ENCODE data around the gene C11orf97.
"Not testable (repeated sequence)": the region's sequence is repeated elsewhere in the genome, so short reads cannot be mapped to it uniquely, and the experiment has no call there.

The C11orf97 gene

GRCh38 chr11:94511932-94512781 is at the start of gene C11orf97:
Gene C11orf97 (plus strand): TSS chr11:94512461. CDS start chr11:94512529, 68 bp downstream.
- DNase-seq (ENCODE audit: low spot score) = peak; percentile 21

GRCh38 chr11:94469416-94469815 is 42.8 kb upstream of the C11orf97 start:
- no peak for DNase-seq (ENCODE audit: low spot score)

- no peak for DNase-seq (ENCODE audit: low spot score)
These were observed 39.1 kb upstream of the C11orf97 start for GRCh38 chr11:94472916-94473799.

- peak; percentile 49 for DNase-seq (ENCODE audit: low spot score)
These were observed 34.6 kb upstream of the C11orf97 start for GRCh38 chr11:94477624-94478023.

- DNase-seq (ENCODE audit: low spot score) = no peak
These were observed 30.9 kb upstream of the C11orf97 start for GRCh38 chr11:94481342-94481741.

GRCh38 chr11:94486068-94486467 is 26.2 kb upstream of the C11orf97 start:
- no peak for DNase-seq (ENCODE audit: low spot score)

- peak; percentile 93 for DNase-seq (ENCODE audit: low spot score)
These were observed 18.8 kb upstream of the C11orf97 start, which contains the start of the genes ANKRD49 and MRE11 for GRCh38 chr11:94493281-94494125. Gene ANKRD49 (plus strand): TSS chr11:94493984. CDS start chr11:94496694, 2,710 bp downstream. Gene MRE11 (minus strand): TSS chr11:94493844. CDS start chr11:94492801, 1,043 bp downstream.

GRCh38 chr11:94494126-94494680 is 18.1 kb upstream of the C11orf97 start:
- no peak for DNase-seq (ENCODE audit: low spot score)

- no peak for DNase-seq (ENCODE audit: low spot score)
These were observed 12.1 kb upstream of the C11orf97 start for GRCh38 chr11:94500181-94500580.

GRCh38 chr11:94501522-94501921 is 10.7 kb upstream of the C11orf97 start:
- DNase-seq (ENCODE audit: low spot score) = no peak

GRCh38 chr11:94504689-94505293 is 7.5 kb upstream of the C11orf97 start:
- DNase-seq (ENCODE audit: low spot score) = peak; percentile 41

- DNase-seq (ENCODE audit: low spot score) = not testable (repeated sequence)
These were observed 5.7 kb upstream of the C11orf97 start for GRCh38 chr11:94506513-94506912.

- DNase-seq (ENCODE audit: low spot score) = no peak
These were observed 4.8 kb upstream of the C11orf97 start for GRCh38 chr11:94507485-94507884.

GRCh38 chr11:94513091-94513490 is 830 bp downstream of the C11orf97 start:
- no peak for DNase-seq (ENCODE audit: low spot score)

GRCh38 chr11:94515398-94515797 is 3.1 kb downstream of the C11orf97 start:
- DNase-seq (ENCODE audit: low spot score) = no peak

GRCh38 chr11:94516725-94517124 is 4.5 kb downstream of the C11orf97 start:
- DNase-seq (ENCODE audit: low spot score) = no peak

- no peak for DNase-seq (ENCODE audit: low spot score)
These were observed 6.0 kb downstream of the C11orf97 start for GRCh38 chr11:94518300-94518699.

- no peak for DNase-seq (ENCODE audit: low spot score)
These were observed 7.3 kb downstream of the C11orf97 start for GRCh38 chr11:94519478-94520084.

- no peak for DNase-seq (ENCODE audit: low spot score)
These were observed 9.4 kb downstream of the C11orf97 start for GRCh38 chr11:94521684-94522083.

GRCh38 chr11:94524341-94524740 is 12.1 kb downstream of the C11orf97 start:
- DNase-seq (ENCODE audit: low spot score) = no peak

Data from D341Med (cell line).